GM06990 (cell line): Measurements from ENCODE around the gene ANAPC16.

Experiments used
- DNase-seq: peaks from one replicate; pipeline ENCODE4 v3.0.0-alpha.2; 2011; ENCODE audit not compliant: insufficient read length; ENCODE audit errors: extremely low read depth
- H3K27me3 ChIP-seq: replicated peaks from 2 replicates; pipeline ENCODE4 v1.6.0; 2011; ENCODE audit warnings: low read length; ENCODE audit not compliant: control insufficient read depth, insufficient read depth
- H3K36me3 ChIP-seq: 2 replicates; pipeline ENCODE4 v1.5.1; 2011; ENCODE audit warnings: low read length; ENCODE audit not compliant: control insufficient read depth, insufficient read depth
- H3K4me3 ChIP-seq: replicated peaks from 2 replicates; pipeline ENCODE4 v1.5.1; 2011; ENCODE audit warnings: low read depth, mild to moderate bottlenecking, control low read depth, low read length
- CTCF ChIP-seq: IDR thresholded peaks from 2 replicates; pipeline ENCODE4 v1.5.1; 2011; ENCODE audit warnings: low read length, control low read depth, mild to moderate bottlenecking, inconsistent platforms; ENCODE audit not compliant: insufficient read depth, poor library complexity, severe bottlenecking

Gene ANAPC16

GRCh38 chr10:72260239-72260975 is 44.6 kb downstream of the ANAPC16 start:
- TF ChIP-seq CTCF, result no peak
- Histone ChIP-seq H3K36me3 (no peaks in the 10 kb centered on the region), H3K4me3 (peak overlapping the region; percentile 64), H3K27me3 (no peaks in the 10 kb centered on the region)
- peak; percentile 93 for DNase-seq

GRCh38 chr10:72260976-72261783 is 45.4 kb downstream of the ANAPC16 start:
- no peak for TF ChIP-seq CTCF
- H3K4me3 ChIP-seq, result peak overlapping the region; percentile 64
- DNase-seq, result no peak
- no peaks in the 10 kb centered on the region for H3K36me3 ChIP-seq
- H3K27me3 ChIP-seq, result no peaks in the 10 kb centered on the region

GRCh38 chr10:72261784-72262404 is 46.1 kb downstream of the ANAPC16 start:
- Histone ChIP-seq H3K4me3 (no peak overlapping the region), H3K27me3 (no peaks in the 10 kb centered on the region), H3K36me3 (no peaks in the 10 kb centered on the region)
- DNase-seq, result no peak
- TF ChIP-seq CTCF, result no peak

- no peak overlapping the region for H3K4me3 ChIP-seq
- no peak for TF ChIP-seq CTCF
- no peak for DNase-seq
- no peaks in the 10 kb centered on the region for H3K27me3 ChIP-seq
- no peaks in the 10 kb centered on the region for H3K36me3 ChIP-seq
Observed at GRCh38 chr10:72263613-72264241, 47.9 kb downstream of the ANAPC16 start.

- DNase-seq, result no peak
- no peak for TF ChIP-seq CTCF
- no peaks in the 10 kb centered on the region for H3K27me3 ChIP-seq
- no peaks in the 10 kb centered on the region for H3K36me3 ChIP-seq
- no peak overlapping the region for H3K4me3 ChIP-seq
Observed at GRCh38 chr10:72264536-72264935, 48.7 kb downstream of the ANAPC16 start.
